Posterior cingulate gyrus (tissue), 11 donors: ENCODE results near the gene FRMD4A.
A peak's percentile ranks its signal among the peaks of the same experiment; 100 is the strongest.
"Not testable (repeated sequence)": the region's sequence is repeated elsewhere in the genome, so short reads cannot be mapped to it uniquely, and the experiment has no call there.

Experiments used
- DNase-seq, 10 donors: peaks; one replicate each; pipeline versions ENCODE4 v3.0.0 to v3.0.0-alpha.2; 2020 to 2021; ENCODE audit warnings: mixed read lengths in 3 of 10
- intact Hi-C: fragments of 100-400 bp; cut with DNase I; formaldehyde crosslinking; loops from one replicate; pipeline ENCODE4 v1.15.1; 2023

Gene FRMD4A

GRCh38 chr10:13902868-13903587 is 427.7 kb downstream of the FRMD4A start:
- intact Hi-C loops, result no loop called here

DNA sequence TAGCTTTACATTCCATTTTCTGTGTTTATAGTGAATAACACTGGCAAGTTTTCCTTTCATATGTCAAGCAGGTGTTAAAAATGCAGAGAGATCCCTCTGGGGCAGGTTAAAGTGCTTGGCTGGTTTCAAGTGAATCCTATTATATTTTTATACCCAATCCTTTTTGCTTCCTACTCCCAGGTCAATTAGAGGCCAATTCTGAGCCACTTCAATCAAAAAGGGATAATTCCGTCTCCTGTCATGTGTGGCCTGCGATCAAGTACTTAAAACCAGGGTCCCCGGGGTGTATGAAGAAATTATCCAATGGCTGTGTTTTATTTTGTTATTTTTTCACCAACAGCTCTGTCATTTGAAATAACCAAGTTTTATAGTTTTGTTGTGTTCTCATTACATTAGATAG is 430.8 kb downstream of the FRMD4A start:
- DNase-seq, result no peak
- intact Hi-C loops, result no loop called here

More at GRCh38 chr10:13902868-13903587, 427.7 kb downstream of the FRMD4A start:
- no peak for DNase-seq

GRCh38 chr10:13896146-13896545 is 434.6 kb downstream of the FRMD4A start:
- peak in 1 of 10 donors; percentile 12 for DNase-seq
- intact Hi-C loops, result not testable (repeated sequence)

GRCh38 chr10:13894412-13895093 is 436.2 kb downstream of the FRMD4A start:
- intact Hi-C loops, result no loop called here
- DNase-seq, result peak in 1 of 10 donors; percentile 55

- no peak for DNase-seq
- intact Hi-C loops, result no loop called here
Observed at GRCh38 chr10:13893926-13894325, 436.8 kb downstream of the FRMD4A start.

DNA sequence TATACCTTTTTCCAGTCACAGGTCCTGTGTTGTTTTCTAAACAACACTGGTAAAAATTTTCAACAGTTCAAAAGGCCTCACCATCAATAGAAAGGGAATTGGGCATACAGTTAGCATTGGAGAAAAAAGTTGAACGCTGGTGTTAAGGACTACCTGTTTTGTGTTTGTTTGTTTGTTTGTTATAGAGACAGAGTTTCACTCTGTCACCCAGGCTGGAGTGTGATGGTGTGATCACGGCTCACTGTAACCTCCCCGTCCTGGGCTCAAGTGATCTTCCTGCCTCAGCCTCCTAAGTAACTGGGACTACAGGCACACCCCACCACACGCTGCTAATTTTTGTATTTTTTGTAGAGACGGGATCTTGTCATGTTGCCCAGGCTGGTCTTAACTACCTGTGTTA is 437.9 kb downstream of the FRMD4A start:
- DNase-seq, result peak in 1 of 10 donors; percentile 11
- intact Hi-C loops, result no loop called here

DNA sequence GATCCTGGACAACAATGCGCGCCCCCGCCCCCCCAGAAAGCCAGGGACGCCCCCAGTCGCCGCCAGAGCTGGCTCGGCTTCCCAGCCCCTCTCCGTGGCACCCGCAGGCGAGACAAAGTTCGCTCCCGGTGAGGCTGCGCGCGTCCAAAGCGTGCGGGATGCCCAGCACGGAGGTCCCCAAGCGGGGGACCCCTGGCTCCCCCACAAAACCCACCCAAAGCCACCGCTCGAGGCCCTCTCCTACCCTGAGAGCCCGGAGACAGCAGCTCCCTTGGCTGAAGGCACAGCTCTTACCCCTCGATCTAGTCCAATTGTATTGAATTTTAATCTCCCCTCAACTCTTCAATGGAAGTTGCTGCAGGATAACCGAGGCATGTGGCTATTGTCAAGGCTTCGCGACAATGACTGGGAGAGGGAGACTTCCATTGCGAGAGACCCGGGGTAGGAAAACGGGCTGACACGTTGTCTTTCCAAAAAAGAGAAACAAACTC is 438.7 kb downstream of the FRMD4A start:
- peak in 2 of 10 donors; percentile 65 to 75 for DNase-seq
- intact Hi-C loops, result no loop called here

GRCh38 chr10:13891128-13892000 is 439.4 kb downstream of the FRMD4A start:
- DNase-seq, result peak in 5 of 10 donors; percentile 25 to 87 (median 58)
- intact Hi-C loops, result no loop called here

- intact Hi-C loops, result no loop called here
- DNase-seq, result peak in 8 of 10 donors; percentile 25 to 89 (median 44)
Observed at GRCh38 chr10:13890233-13891127, 440.2 kb downstream of the FRMD4A start.

GRCh38 chr10:13887761-13888160 is 443.0 kb downstream of the FRMD4A start:
- intact Hi-C loops, result no loop called here
- no peak for DNase-seq

DNA sequence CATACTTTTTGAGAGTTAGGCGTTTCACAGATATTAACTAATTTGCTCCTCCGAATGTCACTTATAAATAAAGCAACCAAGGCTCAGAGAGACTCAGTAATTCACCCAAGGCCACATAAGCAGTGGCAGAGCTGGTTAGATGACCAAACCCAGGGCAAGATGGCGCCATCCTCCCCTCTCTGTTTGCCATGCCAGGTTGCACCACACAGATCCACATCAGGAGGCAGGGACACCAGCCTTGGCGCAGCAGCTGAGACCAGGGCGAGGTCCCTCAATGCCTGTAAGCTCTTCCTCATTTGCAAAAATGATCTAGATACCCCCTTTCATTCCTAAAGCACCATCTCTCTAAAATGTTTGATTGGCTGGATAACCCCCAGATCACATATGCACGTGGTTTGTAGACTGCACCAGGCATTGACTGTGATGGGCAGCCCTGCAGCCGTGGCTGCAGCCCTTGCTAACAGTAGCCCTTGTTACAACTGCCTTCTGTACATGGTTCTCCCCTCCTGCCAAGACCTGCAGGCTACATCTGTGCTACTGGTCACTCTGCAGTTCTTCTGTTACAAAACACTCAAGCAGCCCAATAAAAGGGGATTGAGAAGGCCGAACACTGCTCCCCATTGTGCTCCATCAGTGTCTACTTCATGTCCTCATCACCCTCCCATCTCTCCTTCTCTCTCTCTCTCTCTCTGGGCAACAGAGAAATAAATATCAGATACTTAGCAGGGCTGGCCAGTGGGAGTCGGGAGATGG is 445.3 kb downstream of the FRMD4A start:
- intact Hi-C loops, result no loop called here

GRCh38 chr10:13883636-13884444 is 446.9 kb downstream of the FRMD4A start:
- intact Hi-C loops, result no loop called here
- no peak for DNase-seq

More for the DNA sequence above, 445.3 kb downstream of the FRMD4A start:
- DNase-seq, result peak in 8 of 10 donors; percentile 56 to 96 (median 71)

GRCh38 chr10:13882119-13882711 is 448.5 kb downstream of the FRMD4A start:
- intact Hi-C loops, result no loop called here

GRCh38 chr10:13880760-13881159 is 450.0 kb downstream of the FRMD4A start:
- intact Hi-C loops, result no loop called here
- no peak for DNase-seq

More at GRCh38 chr10:13882119-13882711, 448.5 kb downstream of the FRMD4A start:
- DNase-seq, result peak in 1 of 10 donors; percentile 78

GRCh38 chr10:13877154-13877909 is 453.4 kb downstream of the FRMD4A start:
- intact Hi-C loops, result no loop called here
- no peak for DNase-seq

DNA sequence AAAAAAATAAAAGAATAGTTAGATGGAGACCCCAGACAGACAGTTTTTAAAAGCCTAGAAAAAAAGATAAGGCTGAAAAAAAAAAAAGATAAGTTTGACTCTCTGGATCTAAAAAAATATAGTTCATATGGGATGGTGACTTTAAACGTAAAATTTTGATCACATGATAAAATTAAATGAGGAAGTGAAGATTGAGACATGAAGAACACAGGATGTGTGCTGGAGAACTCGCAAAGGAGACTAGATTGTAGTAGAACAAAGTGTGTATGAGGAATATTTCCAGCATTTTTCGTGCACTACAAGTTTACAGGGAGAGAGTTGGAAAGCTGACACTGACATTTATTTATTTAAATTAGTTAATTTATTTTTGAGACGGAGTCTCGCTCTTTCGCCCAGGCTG is 457.5 kb downstream of the FRMD4A start:
- intact Hi-C loops, result no loop called here
- DNase-seq, result no peak

DNA sequence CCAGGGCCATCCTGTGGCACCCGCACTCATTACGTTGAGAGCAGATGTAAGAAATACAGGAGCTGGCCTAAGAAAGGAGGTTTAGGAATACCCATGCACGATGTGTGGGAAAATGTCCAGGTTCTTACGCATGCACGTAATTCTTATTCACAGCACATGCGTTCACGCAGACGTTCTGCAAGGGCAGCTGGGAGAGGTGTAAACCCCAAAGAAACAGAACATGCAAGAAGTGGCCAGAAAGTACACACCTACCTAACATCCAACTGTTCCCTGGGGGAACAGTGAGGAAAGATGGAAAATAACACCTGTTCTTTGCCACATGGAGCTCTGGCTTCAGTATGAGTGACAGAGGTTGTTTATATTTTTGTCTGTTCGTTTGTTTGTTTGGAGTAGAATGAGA is 458.3 kb downstream of the FRMD4A start:
- intact Hi-C loops, result no loop called here
- DNase-seq, result peak in 2 of 10 donors; percentile 29 to 44
